ENCODE measurements around the gene PHF20. TPM values are rescaled to one million over a fixed set of nuclear protein-coding genes. Genes with fewer than 3 reads are reported as not detected.

Gene PHF20
- total RNA-seq, 1 donor from 2014 or later = 53.8 TPM

DNA sequence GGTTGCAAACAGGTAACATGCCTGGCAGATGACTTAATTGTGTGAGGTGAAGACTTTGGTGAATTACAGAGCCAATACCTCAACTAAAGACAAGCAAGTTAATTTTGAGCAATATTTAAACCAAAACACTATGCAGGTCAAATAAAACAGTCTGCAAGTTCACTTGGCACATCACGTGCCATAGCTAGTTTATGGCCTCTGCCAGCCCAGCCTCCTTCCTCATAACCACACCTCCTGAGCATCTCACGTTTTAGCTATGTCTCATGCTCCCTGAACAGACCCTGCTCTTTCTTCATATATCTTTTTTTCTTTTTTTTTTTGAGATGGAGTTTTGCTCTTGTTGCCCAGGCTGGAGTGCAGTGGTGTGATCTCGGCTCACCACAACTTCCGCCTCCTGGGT lies 192.1 kb downstream of the PHF20 start:
- Mint-ChIP-seq H3K4me3 (no peak overlapping the region), H3K27ac (no peak overlapping the region), H3K36me3 (ENCODE audit: low read depth) (no peaks in the 10 kb centered on the region), H3K9me3 (peaks cover 6% of the 10 kb centered on the region), H3K27me3 (peaks cover 22% of the 10 kb centered on the region), H3K4me1 (peaks cover 3% of the 10 kb centered on the region)
- no peak for DNase-seq
- intact Hi-C loops (cut with micrococcal nuclease) = no loop called here

DNA sequence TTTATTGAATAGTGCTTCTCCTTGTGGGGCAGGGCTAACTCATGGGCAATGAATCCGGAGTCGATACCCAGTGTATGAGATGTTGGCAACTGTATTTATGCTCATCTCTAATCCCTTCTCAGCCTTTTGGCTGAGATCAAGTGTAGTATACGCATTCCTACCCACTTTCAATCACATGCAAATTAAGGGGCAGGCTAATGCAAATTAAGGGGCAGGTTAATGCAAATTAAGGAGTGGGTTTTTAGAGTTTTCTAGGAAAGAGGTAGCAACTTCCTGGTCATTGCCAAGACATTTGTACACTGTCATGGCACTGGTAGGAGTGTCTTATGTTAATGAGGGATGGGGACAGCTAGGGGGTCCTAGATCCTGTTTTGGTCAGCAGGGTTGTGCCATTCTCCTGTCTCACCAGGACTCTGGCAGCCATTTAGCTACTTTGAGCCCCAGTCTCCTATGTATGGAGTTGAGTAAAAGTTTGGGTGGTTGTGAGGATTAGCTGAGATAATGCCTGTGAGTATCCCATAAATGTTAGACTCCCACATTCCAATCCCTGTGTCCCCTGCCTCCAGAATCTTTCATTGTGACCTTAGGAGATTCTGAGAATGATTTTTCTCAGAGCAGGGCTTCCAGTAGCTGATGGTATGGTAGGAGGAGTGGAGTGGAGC lies 196.3 kb downstream of the PHF20 start, which contains the start of gene CNBD2:
CNBD2 (plus strand) TSS at position 612 of the 662 bp plus-strand sequence. CDS start 173 bp downstream, outside the sequence.
- Mint-ChIP-seq H3K4me1 (peaks cover 3% of the 10 kb centered on the region), H3K27me3 (peaks cover 11% of the 10 kb centered on the region), H3K9me3 (no peaks in the 10 kb centered on the region), H3K36me3 (ENCODE audit: low read depth) (no peaks in the 10 kb centered on the region), H3K27ac (no peak within 1 kb of the TSS), H3K4me3 (no peak within 1 kb of the TSS)
- intact Hi-C loops (cut with micrococcal nuclease) = no loop called here
- no peak for DNase-seq

DNA sequence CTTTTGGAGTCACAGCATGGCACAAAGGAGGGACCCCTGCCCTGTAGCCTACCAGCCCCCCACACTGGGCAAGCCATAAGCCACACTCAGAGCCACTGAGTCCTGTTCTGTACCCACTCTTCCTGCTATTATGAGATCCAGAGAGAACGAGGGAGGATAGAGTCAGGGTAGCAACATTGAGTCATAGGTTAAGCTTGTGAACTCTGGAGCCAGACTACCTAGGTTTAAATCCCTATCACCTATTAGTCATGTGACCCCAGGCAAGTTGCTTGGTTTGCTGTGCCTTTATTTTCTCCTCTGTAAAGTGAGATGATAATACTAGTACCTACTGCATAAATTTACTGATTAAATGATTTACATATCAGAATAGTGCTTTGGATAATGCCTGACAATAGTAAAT lies 197.1 kb downstream of the PHF20 start:
- intact Hi-C loops (cut with micrococcal nuclease) = no loop called here
- Mint-ChIP-seq H3K4me1 (peaks cover 3% of the 10 kb centered on the region), H3K27ac (no peak overlapping the region), H3K4me3 (no peak overlapping the region), H3K9me3 (no peaks in the 10 kb centered on the region), H3K36me3 (ENCODE audit: low read depth) (no peaks in the 10 kb centered on the region), H3K27me3 (peaks cover 11% of the 10 kb centered on the region)
- no peak for DNase-seq

GRCh38 chr20:35971981-35972380 lies 200.2 kb downstream of the PHF20 start:
- H3K27ac Mint-ChIP-seq = no peak overlapping the region
- no peak overlapping the region for H3K4me3 Mint-ChIP-seq
- H3K27me3 Mint-ChIP-seq = peaks cover 6% of the 10 kb centered on the region
- H3K36me3 Mint-ChIP-seq (ENCODE audit: low read depth) = no peaks in the 10 kb centered on the region
- intact Hi-C loops (cut with micrococcal nuclease) = no loop called here
- H3K9me3 Mint-ChIP-seq = no peaks in the 10 kb centered on the region
- no peak for DNase-seq
- no peaks in the 10 kb centered on the region for H3K4me1 Mint-ChIP-seq

- Mint-ChIP-seq H3K4me1 (no peaks in the 10 kb centered on the region), H3K27me3 (peaks cover 7% of the 10 kb centered on the region), H3K27ac (no peak overlapping the region), H3K9me3 (no peaks in the 10 kb centered on the region), H3K36me3 (ENCODE audit: low read depth) (no peaks in the 10 kb centered on the region), H3K4me3 (no peak overlapping the region)
- intact Hi-C loops (cut with micrococcal nuclease) = no loop called here
- DNase-seq = no peak
Observed at GRCh38 chr20:35972462-35972861, 200.6 kb downstream of the PHF20 start.

DNA sequence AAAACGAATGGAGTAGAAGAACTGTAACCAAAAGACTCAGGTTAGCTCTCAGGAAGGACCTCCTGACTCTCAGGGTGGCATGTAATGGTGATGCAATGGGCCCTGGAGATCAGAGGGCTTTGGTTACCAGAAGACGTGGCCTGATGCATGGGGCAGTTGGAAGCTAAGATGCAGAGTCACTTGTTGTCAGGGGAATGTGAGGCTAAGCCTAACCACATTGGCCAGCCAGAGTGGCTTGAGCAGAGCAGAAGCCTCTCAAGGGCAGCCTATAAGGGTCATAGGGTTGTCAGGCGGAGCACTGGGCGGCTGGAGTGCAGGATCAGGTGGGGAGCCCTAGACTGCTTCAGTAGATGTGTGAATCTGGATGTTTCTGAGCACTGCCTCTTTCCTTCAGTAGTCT lies 202.4 kb downstream of the PHF20 start:
- no peaks in the 10 kb centered on the region for H3K9me3 Mint-ChIP-seq
- intact Hi-C loops (cut with micrococcal nuclease) = no loop called here
- no peaks in the 10 kb centered on the region for H3K4me1 Mint-ChIP-seq
- no peak overlapping the region for H3K27ac Mint-ChIP-seq
- H3K36me3 Mint-ChIP-seq (ENCODE audit: low read depth) = no peaks in the 10 kb centered on the region
- no peak for DNase-seq
- no peak overlapping the region for H3K4me3 Mint-ChIP-seq
- peaks cover 9% of the 10 kb centered on the region for H3K27me3 Mint-ChIP-seq

- Mint-ChIP-seq H3K36me3 (ENCODE audit: low read depth) (no peaks in the 10 kb centered on the region), H3K27ac (no peak overlapping the region), H3K27me3 (peaks cover 6% of the 10 kb centered on the region), H3K4me3 (no peak overlapping the region), H3K4me1 (no peaks in the 10 kb centered on the region), H3K9me3 (no peaks in the 10 kb centered on the region)
- intact Hi-C loops (cut with micrococcal nuclease) = no loop called here
- no peak for DNase-seq
Observed at GRCh38 chr20:35975576-35976373, 204.0 kb downstream of the PHF20 start.

GRCh38 chr20:35978041-35978513 lies 206.3 kb downstream of the PHF20 start:
- no peak for DNase-seq
- H3K27ac Mint-ChIP-seq = no peak overlapping the region
- intact Hi-C loops (cut with micrococcal nuclease) = no loop called here

DNA sequence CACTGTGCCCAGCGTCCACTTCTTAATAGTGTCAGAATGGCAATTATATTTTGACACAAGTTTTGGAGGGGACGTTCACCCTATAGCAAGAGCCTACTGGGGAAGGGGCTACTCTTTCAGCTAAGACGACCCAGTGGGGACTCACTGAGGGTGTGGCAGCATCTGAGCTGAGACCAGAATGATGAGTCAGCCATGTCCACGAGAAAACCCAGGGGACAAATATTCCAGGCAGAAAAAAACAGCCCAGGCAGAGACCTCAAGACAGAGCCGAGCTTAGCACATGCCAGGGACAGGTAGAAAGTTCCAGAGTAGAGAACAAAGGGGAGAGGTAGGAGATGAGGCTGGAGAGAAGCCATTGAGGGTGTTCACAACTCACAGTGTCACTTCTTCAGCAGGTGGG lies 207.7 kb downstream of the PHF20 start:
- Mint-ChIP-seq H3K27ac (no peak overlapping the region), H3K4me1 (no peaks in the 10 kb centered on the region), H3K9me3 (no peaks in the 10 kb centered on the region), H3K36me3 (ENCODE audit: low read depth) (no peaks in the 10 kb centered on the region), H3K27me3 (peaks cover 9% of the 10 kb centered on the region), H3K4me3 (no peak overlapping the region)
- no peak for DNase-seq
- intact Hi-C loops (cut with micrococcal nuclease) = no loop called here

More at GRCh38 chr20:35978041-35978513, 206.3 kb downstream of the PHF20 start:
- peaks cover 9% of the 10 kb centered on the region for H3K27me3 Mint-ChIP-seq
- H3K36me3 Mint-ChIP-seq (ENCODE audit: low read depth) = no peaks in the 10 kb centered on the region
- no peak overlapping the region for H3K4me3 Mint-ChIP-seq
- H3K9me3 Mint-ChIP-seq = no peaks in the 10 kb centered on the region
- no peaks in the 10 kb centered on the region for H3K4me1 Mint-ChIP-seq

GRCh38 chr20:35981969-35982368 lies 210.2 kb downstream of the PHF20 start:
- H3K36me3 Mint-ChIP-seq (ENCODE audit: low read depth) = no peaks in the 10 kb centered on the region
- no peak for DNase-seq
- peaks cover 11% of the 10 kb centered on the region for H3K27me3 Mint-ChIP-seq
- H3K4me3 Mint-ChIP-seq = no peak overlapping the region
- intact Hi-C loops (cut with micrococcal nuclease) = no loop called here
- H3K4me1 Mint-ChIP-seq = no peaks in the 10 kb centered on the region
- H3K27ac Mint-ChIP-seq = no peak overlapping the region
- H3K9me3 Mint-ChIP-seq = no peaks in the 10 kb centered on the region

- Mint-ChIP-seq H3K27me3 (peaks cover 14% of the 10 kb centered on the region), H3K27ac (no peak overlapping the region), H3K4me3 (no peak overlapping the region), H3K9me3 (no peaks in the 10 kb centered on the region), H3K36me3 (ENCODE audit: low read depth) (no peaks in the 10 kb centered on the region), H3K4me1 (no peaks in the 10 kb centered on the region)
- intact Hi-C loops (cut with micrococcal nuclease) = no loop called here
- no peak for DNase-seq
Observed at GRCh38 chr20:35984382-35984781, 212.6 kb downstream of the PHF20 start.

DNA sequence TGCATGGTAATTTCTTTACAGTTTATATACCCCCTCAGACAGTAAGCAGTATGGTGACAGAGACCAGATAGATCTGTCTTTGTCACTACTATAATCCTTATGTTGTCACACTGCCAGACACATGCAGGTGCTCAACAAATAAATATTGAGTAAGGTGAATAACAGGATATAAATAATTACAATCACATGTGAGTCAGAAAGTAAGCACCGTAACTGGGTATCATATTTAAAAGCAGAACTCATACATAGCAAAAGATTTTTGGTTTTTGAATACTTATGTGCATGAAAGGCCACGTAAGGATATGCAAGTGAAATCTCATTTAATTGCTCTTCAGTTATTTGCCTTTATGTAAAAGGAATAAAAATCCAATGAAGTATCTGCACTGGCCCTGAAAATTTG lies 214.0 kb downstream of the PHF20 start:
- DNase-seq = no peak
- H3K9me3 Mint-ChIP-seq = no peaks in the 10 kb centered on the region
- no peak overlapping the region for H3K4me3 Mint-ChIP-seq
- H3K4me1 Mint-ChIP-seq = no peaks in the 10 kb centered on the region
- H3K36me3 Mint-ChIP-seq (ENCODE audit: low read depth) = no peaks in the 10 kb centered on the region
- no peak overlapping the region for H3K27ac Mint-ChIP-seq
- peaks cover 18% of the 10 kb centered on the region for H3K27me3 Mint-ChIP-seq
- intact Hi-C loops (cut with micrococcal nuclease) = no loop called here

DNA sequence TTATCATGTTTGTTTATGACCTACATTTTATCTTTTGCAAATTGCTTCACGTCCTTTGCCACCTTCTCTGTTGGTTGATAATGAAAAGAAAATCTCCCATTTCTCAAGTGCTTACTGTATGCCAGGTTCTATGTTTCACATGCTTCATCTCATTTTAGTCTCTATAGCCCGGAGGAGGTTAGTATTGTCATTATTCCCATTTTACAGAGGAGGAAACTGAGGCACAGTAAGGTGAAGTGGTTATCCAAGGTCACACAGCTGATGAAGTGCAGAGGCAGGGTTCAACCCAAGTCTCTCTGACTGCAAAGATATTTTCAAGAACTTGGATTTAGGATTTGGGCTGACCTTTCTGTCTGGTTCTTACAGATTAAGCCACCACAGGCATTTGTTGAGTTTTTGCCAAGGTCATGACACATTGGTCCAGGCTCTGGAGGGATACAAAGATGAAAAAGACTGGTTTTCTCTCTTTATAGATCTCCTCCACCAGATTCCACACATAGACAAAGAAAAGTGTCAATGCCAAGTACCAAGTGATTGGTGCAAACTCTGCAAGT lies 217.2 kb downstream of the PHF20 start:
- intact Hi-C loops (cut with micrococcal nuclease) = no loop called here
- Mint-ChIP-seq H3K36me3 (ENCODE audit: low read depth) (no peaks in the 10 kb centered on the region), H3K4me1 (peaks cover 2% of the 10 kb centered on the region), H3K9me3 (no peaks in the 10 kb centered on the region), H3K27me3 (peaks cover 23% of the 10 kb centered on the region), H3K27ac (no peak overlapping the region), H3K4me3 (no peak overlapping the region)
- no peak for DNase-seq

DNA sequence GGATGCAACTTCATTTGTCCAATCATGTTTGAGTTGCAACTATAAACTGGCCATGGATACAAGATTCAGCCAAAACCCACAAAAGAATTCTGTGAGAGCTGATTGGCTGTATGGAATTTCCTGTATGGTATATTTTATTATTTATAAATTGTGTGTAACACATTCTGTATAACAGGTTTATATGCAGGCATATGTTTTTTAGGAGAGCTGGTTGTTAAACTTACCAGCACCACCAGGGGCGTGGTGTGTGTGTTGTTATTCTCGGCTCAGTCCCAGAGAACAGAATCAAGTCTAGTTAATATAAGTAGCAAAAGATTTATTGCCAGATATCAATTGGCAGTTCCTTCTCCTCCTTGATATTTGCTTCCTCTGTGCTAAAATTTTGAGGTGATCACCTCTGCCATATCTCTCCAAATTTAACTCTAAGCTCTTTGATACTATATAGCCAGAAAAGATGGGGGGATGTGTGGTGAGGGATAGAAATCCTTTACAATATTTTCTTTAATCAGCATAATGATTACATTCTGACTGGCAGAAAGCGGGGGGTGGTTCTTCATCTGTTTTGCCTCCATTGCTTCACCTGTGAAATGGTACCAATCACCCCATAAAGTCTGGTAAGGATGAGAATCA lies 219.4 kb downstream of the PHF20 start:
- H3K4me1 Mint-ChIP-seq = peaks cover 2% of the 10 kb centered on the region
- intact Hi-C loops (cut with micrococcal nuclease) = no loop called here
- H3K36me3 Mint-ChIP-seq (ENCODE audit: low read depth) = no peaks in the 10 kb centered on the region

More for the DNA sequence above, 219.4 kb downstream of the PHF20 start:
- no peak overlapping the region for H3K27ac Mint-ChIP-seq
- no peak overlapping the region for H3K4me3 Mint-ChIP-seq
- no peaks in the 10 kb centered on the region for H3K9me3 Mint-ChIP-seq
- DNase-seq = no peak
- peaks cover 23% of the 10 kb centered on the region for H3K27me3 Mint-ChIP-seq

Data from activated CD4-positive, alpha-beta T cell treated with anti-CD3 and anti-CD28 coated beads, Interleukin-2, amount 10 ng/mL, durations not matched to agents 24 days and 14 days (primary cell).